Erythroblast (primary cell): ENCODE results near the gene ATP6V1F.

Experiments used
- GATA1 ChIP-seq: IDR thresholded peaks from 2 replicates; pipeline ENCODE4 v1.6.1; 2011; ENCODE audit warnings: low read depth, mild to moderate bottlenecking, control low read depth, low read length, moderate library complexity
- POLR2A ChIP-seq: IDR thresholded peaks from 2 replicates; pipeline ENCODE4 v1.6.1; 2011; ENCODE audit warnings: mild to moderate bottlenecking, low read length

- TF ChIP-seq POLR2A (no peak), GATA1 (no peak)
Observed at GRCh38 chr7:128841171-128841690, 21.4 kb upstream of the ATP6V1F start.
